NCI-H526 treated with DMSO at 0.1 percent for 48 hours (cell line): ENCODE measurements around the gene AMOTL2.

Experiments
- DNase-seq: peaks from one replicate; lab custom pipeline; 2025; lab: John Stamatoyannopoulos, UW

AMOTL2 gene

DNA sequence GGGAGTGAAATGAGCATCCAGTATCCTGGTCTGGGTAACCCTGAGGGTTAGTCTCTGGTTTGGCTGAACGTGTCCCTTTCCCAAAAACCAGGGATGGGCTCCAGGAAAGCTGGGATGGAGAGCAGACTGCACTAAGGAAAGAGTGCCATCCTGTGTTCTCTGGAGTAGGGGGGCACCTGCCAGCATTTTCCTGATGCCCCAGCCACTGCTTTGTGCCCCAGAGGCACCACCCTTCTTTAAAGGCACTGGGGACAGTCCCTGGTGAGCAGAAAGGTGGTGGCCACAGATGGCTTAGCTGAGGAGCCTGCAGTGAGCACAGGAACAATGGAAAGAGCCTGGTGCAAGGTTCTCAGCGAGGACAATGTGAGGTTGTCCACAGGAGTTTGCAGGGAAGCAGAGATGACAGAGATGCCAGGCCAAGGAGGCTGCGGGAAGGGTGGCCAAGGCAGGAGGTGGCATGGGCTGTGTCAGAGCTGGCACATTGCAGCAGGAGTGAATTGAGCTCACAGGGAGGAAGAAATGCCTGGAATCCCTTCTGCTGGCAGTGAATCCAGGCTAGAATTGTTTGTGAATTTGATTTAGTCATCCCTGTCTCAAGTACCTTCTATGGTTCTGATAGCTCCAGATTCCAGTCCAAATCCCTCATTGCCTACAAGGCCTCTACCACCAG is 39.9 kb downstream of the AMOTL2 start:
- DNase-seq, result no peak

DNA sequence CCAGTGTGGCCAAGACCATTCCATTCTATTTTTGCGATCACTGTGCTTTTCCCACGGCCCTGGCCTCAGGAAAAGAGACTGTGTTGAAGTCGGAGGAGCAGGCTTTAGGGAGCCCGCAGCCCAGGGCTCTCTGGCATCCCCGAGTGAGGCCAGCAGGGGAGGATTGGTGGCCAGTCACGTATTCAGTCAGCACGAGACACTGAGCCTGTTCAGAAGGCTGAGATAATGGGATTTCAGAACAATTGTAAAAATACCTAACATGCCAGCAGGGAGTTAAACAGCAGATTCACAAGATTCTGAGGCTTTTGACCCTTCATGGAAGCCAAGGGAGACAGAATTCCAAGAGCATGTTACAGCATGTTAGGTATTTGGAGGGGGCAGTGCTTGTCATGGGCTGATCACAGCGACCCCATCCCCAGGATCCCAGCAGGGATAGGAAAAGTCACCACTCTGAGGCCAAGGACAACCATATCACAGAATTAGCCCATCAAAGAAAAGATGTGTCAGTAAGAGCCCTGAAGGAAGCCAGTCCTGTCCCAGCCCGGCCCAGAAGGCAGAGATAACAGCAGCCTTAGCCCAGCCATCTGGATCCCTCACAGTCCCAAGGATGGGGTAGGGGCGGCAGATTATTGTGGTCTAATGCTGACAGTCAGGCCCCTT is 40.6 kb downstream of the AMOTL2 start:
- DNase-seq, result no peak

DNA sequence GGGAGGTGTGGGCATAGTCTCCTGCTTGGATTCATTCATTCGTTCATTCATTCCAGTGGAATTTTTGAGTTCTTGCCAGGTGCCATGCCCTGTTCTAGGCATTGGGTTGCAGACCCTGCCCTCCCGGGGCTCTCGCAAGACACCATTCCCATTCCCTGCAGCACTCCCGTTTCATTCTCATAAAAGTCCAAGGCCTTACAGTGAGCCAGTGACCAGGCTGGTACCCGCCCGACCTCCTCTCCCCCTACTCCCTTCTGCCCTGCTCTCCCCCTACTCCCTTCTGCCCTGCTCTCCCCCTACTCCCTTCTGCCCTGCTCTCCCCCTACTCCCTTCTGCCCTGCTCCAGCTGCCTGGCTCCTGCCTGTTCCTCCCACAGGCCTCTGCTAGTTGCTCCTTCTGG is 41.9 kb downstream of the AMOTL2 start:
- DNase-seq, result no peak

DNA sequence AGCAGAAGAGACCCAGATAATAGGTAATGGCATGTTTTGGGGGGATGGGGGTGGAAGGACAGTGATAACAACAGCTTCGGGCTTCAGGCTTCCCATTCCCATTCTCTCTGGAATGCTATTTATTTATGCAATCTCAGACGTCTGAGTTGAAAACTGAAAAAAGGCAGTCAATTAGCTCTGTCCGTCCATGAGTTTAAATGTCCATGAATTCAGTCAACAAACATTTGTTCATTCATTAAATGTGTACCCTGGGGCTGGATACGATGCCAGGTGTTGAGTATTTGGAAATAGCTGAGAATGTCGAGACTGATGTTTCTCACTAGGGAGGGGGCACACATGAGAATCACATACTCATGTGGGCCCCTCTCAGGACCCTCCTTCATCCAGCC is 42.4 kb downstream of the AMOTL2 start:
- DNase-seq, result no peak

DNA sequence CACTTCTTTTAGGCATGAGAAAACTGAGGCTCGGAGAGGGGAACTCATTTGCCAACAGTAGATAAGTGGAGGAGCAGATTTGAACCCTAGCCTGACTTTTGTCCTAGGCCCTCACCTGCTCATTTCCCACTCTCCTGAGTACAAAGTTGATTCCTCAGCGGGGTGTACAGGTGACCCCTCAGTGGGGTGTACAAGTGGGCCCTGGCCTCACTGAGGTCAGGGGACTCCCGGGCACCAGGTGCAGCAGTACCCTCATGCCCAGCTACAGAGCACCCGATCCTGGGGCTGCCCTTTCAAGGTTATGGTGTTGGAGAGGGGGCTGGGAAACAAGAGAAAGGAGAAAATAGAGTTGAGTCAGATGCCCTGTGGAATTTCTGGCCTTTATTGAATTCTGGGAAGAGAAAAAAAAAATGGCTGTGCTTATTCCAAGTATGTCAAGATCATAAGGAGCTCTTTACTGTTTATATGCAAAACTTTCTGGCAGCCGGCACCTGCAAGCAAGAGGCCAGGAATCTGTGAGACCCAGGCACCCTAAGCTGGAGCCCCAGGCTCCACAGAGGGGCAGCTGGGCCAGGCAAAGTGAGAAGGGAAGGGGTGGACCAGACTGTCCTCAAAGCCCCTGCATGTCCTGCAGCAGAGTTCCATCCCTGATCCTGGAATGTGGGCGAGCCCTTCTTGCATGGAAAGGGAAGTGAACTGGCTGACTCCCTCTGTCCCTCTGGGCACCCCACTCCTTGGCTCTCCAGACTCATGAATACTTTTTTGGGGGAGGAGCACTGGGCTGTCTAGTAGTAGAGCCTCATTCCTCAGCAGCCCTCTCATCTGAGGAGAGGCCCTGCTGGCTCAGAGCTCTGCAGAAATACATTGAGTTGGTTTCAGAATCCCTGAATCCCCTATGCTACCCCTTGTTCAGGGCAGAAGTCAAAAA is 43.1 kb downstream of the AMOTL2 start:
- peak; percentile 53 for DNase-seq

DNA sequence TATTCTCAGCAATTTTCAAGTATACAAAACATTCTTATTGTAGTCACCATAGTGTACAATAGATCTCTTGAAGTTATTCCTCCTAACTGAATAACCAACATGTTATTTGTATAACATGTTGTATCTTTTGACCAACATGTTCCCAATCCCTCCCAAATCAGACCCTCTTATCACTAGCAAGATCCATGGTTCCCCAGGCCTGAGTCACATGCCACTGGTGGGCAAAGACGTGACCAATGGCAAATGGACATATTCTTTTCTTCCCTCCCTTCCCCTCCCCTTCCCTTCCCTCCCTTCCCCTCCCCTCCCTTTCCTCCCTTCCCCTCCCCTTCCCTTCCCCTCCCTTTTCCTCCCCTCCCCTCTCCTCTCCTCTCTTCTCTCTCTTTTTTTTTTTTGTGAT is 45.4 kb downstream of the AMOTL2 start:
- DNase-seq, result no peak

DNA sequence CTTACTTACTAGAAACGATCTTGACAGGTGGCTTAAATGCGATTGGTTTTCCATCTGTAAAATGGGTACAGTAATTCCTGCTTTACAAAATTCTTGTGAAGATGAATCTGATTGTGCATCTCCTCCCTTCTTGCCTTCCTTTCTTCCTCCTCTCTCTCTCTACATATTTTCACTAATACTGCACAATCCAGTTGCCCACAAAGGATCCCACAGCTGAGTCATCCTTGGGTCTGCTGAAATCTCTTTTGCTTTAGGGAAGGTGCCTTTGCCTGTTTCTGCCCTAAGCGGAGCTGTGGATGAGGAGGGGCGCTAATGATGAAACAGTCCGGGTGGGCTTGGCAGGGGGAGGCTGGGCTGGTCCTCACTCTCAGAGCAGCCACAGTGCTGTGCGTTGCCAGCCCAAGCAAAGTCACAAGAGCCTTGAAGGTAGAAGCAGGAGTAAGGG is 46.1 kb downstream of the AMOTL2 start:
- no peak for DNase-seq

DNA sequence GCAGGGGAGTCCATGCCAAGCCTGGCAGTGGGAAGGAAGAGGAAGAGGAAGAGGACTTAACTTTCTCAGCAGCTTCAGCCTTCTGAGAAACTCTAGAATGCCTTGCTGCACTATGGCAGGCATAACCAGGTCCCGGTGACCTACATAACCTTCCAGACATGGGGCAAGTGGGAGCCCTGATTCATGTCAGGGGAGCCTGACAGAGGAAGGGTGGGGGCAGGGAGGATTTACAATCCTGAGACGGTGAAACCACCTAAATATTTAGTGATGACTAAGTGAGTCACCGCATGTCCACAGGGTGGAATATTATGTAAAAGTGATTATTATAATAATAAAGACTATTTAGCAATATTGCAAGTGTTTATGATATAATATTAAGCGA is 46.7 kb downstream of the AMOTL2 start:
- DNase-seq, result no peak

DNA sequence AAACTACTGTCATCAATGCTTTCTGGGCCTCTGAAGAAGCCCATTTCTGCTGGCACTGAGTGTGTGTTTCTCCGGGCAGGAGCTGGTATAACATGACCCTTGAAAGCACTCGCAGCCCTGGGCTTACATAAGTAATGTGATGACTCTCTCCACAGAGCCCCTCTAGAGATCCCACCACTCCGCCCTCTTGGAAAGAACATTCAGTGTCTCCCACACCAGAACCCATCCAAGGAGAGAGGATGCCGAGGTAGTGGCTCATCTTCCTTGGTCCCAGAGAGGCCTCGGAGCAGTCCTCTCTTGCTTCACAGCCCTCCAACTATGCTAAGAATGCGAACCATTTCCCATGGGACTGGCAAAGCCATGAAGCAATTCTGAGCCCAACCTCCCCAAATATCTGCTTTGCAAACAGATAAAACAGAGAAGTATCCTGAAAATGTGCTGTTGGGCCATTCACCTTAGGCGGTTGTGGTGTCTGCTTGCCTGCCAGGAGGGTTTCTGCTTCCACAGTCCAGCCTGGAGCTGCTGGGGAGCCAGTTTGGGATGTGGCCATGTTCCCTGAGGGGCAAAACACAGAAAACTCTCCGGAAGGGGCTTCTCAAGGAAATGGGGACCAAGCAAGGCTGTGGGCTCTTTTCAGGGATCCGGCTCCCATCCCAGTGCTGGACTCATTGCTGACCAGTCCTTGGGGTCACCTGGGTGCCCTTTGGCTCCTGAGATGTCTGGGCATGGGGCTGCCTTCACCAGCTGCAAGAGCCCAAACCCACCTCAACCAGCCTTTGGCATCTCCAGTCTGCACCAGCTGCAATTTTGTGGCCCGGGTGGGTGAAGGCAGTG is 47.3 kb downstream of the AMOTL2 start:
- DNase-seq, result no peak

DNA sequence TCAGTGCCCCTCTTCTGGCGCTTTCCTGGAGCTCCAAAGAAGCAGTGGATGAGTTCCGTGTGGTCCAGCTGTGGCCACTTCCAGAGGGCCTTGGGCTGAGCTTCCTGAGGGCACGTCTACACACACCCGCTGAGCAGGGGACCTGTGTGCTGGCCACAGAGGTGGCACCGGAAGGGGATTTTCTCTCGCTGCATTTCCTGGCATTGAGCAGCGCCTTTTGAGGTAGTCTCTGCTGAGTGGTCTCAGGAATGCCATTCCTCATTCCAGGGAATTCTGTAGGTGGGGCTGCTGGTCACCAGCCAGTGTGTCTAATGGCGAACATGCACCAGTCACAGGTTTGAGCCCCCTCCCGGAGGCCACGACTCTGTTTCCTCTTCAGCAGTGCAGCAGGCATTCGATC is 48.1 kb downstream of the AMOTL2 start:
- DNase-seq, result no peak

DNA sequence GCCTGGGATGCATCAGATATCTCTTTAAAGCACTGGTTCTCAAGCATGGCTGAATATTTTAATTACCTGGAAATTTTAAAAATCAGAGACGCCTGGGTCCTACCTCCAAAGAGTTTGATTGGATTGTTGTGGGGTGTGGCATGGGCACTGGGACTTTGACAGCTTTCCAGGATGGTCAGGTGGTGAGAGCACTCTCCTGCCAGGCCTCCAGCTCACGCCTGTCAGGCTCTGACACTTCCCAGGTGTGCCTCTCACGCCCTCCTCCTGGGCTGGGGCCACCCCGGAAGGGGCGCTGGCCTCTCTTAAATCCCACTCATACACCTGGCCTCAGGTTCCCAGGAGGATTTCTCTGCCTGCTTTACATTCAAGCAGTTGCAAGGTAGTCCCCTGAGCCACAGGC is 48.5 kb downstream of the AMOTL2 start:
- peak; percentile 24 for DNase-seq

DNA sequence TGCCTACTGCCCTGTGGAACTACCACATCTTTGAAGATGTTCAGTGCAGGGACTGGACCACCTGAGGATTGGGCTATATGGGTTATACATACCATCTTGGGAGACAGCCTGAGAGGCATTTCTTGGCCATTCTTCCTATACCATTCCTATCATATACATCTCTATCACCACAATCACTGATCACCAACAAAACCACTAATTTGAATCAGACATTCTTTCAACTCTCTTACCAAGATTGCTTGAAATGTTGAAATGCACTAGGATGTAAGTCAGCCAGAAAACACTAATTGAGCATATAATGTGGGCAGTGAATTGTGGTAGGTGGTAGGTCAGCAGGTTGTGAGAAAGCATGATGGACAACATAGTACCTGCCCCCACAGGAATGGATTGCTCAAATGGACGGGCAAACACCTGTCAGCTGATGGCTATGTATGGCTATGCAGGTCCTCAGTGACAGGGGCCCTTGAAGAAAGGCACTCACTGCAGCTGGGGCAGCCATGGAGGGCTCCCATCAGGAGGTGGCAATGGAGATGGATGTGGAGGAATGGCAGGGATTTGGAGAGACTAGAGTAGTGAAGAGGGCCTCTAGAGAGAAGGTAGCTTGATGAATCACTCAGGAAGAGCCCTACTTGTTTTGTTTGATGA is 49.1 kb downstream of the AMOTL2 start:
- no peak for DNase-seq

DNA sequence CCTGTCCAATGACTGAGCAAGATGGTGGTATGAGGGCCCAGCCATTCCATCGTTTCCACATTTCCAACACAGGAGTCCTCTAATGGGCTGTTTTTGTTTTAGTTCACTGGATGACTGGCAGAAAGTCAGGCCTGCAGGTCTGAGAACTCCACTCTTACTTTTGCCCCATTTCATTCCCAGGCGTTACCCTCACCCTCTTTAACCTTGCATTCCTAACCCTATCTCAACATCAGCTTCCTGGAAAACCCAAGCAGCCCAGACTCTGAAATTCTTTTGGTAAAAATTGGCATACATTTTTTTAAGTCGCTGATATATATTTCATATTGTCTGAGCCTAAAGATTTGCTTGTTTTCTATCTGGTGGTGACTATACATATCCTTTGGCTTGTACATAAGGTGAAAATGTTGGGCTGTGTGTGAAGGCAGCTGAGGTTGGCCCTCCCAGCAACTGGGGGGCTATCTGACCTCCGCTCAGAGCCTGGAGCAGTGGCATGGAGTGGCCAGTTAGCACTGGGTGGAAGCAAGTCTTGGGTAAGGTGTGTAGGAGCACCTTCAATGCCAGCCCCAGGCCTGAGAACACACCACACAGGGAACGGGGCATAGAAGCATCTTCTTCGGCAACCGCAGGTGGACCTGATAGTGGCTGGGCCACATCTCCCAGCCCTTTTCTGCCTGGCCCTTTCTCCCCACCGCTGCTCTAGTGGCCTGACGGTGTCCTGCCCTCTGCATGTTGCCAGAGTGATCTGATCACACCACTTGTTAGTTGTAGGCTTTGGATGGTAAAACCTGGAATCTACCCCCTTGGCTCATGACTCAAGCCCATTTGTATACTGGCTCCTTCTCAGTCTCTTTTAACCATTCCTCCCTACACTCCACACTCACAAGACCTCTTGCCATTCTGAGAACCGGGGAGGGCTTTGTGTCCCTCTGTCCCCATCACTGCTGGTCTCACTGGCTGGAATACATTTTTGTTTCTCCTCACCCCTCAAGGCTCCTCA is 50.0 kb downstream of the AMOTL2 start:
- no peak for DNase-seq

DNA sequence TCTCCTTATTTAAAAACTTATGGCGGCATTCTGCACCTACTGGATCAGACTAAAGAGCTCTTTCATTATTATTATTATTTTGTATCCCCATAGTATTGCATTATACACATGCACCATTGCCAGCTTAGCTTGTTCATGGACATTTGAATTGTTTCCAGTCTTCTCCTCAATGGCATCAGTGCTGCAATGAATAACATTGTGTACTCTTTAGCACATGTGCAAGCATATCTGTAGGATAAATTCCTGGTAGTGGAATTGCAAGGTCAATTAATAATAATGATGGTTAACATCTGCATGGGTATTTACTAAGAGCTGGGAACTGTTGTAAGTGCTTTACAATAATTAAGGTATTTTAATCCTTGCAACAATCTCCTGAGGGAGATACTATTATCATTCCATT is 52.0 kb downstream of the AMOTL2 start:
- DNase-seq, result no peak

DNA sequence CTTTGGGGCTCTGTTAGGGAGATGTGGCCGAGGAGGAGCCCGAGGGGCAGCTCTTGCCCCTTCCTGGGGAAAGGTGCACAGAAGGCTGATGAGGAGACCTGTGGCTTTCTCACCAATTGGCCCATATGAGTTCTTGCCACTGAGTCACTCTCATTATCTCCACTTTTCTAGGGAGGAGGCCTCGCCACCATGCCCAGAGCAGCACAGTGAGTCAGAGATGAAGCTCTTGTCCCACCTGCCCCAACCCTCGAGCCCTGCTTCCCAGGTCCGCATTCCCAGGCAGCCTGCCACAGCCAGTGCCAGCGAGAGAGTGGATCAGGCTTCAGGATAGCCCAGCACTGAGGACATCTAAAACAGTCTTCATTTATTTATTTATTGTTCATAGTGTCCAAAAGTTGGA is 53.5 kb downstream of the AMOTL2 start:
- no peak for DNase-seq

DNA sequence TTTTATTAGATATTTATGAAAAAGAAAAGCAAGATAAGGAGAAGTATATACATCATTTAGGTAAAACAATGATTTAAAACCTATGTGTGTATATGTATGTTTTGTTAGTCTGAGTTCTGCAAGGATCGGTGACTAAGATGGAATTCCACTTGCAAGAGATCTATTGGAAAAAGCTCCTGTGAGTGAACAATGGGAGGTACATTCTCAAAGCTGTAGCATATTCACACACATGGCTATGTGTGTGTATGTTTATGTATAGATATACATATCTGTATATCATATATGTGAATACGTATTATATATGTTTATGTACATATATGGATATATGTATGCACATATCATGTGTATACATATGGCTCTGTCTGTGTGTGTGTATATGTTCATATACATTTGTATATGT is 54.3 kb downstream of the AMOTL2 start:
- no peak for DNase-seq

DNA sequence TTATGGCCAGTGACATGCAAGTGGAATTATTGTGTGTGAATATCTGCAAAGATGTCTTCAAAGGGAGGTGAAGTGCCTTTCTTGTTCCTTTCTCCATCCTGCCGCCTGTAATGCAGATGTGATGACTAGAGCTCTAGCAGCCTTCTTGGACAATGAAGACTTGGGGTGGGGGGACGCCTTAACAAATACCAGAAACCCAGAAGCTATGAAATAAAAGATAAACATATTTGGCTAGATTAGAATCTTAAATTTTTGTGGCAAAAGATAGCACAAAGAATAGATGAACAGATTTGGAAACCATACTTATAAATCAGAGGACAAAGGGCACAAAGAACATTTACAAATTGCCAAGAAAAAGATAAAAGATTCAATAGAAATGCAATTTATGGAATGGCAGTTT is 56.1 kb downstream of the AMOTL2 start:
- no peak for DNase-seq

DNA sequence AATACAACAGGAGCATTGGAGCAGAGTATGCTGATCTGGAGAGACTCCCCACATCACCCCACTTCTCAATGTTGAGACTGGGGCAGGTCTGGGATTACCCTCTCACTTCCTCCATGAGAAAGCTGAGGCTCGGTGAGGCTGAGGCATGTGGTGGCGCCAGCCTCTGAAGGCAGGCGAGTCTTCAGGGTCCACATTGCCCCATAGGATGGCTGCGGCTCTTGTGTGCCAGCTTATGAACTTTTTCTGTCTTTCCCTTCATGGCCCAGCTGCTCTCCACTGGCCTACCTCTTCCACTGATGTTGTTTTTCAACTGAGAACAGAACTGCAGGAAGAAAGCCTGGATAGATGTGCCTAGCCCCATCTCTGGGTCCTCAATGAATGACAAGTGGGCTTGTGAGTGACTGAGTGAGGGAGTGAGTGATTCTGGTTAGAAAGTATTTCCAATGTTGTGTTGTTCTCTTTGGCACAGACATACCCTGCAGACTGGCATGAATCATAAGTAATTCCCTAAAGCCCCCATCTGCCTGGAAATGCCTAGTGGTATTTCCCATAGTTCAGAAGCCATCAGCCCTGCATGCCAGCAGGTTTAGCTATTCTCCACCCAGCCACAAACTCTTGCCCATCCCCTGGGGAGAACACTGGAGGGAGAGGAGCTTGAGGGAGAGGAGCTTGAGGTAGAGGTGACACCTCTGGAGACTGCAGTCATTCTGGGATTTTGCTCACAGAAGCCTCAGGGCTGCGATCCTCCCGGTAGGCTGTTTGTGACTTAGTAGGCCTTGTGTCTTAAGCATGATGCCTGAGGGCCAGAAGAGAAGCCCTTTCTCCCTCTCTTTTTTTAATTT is 56.9 kb downstream of the AMOTL2 start:
- DNase-seq, result no peak
